WI38 (cell line): Measurements from ENCODE around the gene CLPX.
"Not testable (repeated sequence)": the region's sequence is repeated elsewhere in the genome, so short reads cannot be mapped to it uniquely, and the experiment has no call there.

ENCODE experiments used
- H3K4me3 ChIP-seq: 2 replicates; pipeline ENCODE4 v1.5.1; 2011; ENCODE audit warnings: low read depth, mild to moderate bottlenecking, control low read depth, low read length
- CTCF ChIP-seq: IDR thresholded peaks from 2 replicates; pipeline ENCODE4 v1.5.1; 2012; ENCODE audit warnings: low read depth, mild to moderate bottlenecking, control low read depth, low read length

CLPX gene

GRCh38 chr15:65106011-65106590 lies 79.0 kb downstream of the CLPX start:
- H3K4me3 ChIP-seq = no peak overlapping the region
- TF ChIP-seq CTCF = no peak

- TF ChIP-seq CTCF = no peak
- H3K4me3 ChIP-seq = no peak overlapping the region
Measured at GRCh38 chr15:65105038-65105437, 80.1 kb downstream of the CLPX start.

- H3K4me3 ChIP-seq = no peak overlapping the region
- no peak for TF ChIP-seq CTCF
Measured at GRCh38 chr15:65102912-65103311, 82.2 kb downstream of the CLPX start.

- TF ChIP-seq CTCF = no peak
- no peak overlapping the region for H3K4me3 ChIP-seq
Measured at GRCh38 chr15:65101891-65102708, 83.0 kb downstream of the CLPX start.

- H3K4me3 ChIP-seq = no peak overlapping the region
- peak; percentile 88 for TF ChIP-seq CTCF
Measured at GRCh38 chr15:65101411-65101890, 83.7 kb downstream of the CLPX start.

GRCh38 chr15:65100442-65100841 lies 84.7 kb downstream of the CLPX start:
- H3K4me3 ChIP-seq = no peak overlapping the region
- TF ChIP-seq CTCF = no peak

- not testable (repeated sequence) for H3K4me3 ChIP-seq
Measured at GRCh38 chr15:65099801-65100200, 85.3 kb downstream of the CLPX start.

- no peak overlapping the region for H3K4me3 ChIP-seq
- TF ChIP-seq CTCF = no peak
Measured at GRCh38 chr15:65099336-65099735, 85.8 kb downstream of the CLPX start.
